ENCODE measurements around the gene CSPG4. TPM values are rescaled to one million over a fixed set of nuclear protein-coding genes. Genes with fewer than 3 reads are reported as not detected.
A peak's percentile ranks its signal among the peaks of the same experiment; 100 is the strongest.

The CSPG4 gene
- total and polyA plus RNA-seq, 2 of the 4 experiments (the other 2 are of a cell fraction): 12.4 to 28.4 TPM

DNA sequence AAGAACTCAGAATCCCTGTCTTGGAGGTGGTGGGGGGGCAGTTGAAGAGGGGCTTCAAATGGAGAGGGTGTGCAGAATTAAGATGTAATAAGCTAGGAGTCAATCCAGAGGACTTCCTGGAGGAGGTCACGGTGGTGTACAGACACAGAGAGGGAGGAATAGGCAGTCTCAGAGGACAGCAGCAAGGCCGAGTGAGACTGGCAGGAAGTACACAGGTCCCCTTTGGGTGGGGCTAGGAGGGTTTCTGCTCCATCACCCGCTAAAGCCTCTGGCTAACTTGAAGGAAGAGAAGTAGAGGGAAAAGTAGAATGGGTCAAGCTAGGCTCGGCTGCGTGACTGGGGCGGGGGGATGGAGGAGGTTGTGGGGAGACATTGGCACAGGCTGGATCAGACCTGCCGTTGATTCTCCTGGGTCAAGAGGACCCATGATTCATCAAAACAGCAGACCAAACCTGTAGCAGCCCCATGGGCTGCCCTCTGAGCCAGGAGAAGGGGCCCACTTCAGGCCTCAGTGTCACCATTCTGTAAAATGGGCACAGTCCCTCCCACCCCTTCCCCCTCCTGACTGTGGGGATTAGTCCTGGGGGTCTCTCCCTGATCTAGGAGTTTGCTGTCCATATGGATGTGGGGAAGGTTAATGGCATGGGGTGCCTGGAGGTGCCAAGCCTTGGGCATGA, 16.9 kb downstream of the CSPG4 start:
- ChIA-PET POLR2A (ENCODE audit: unreplicated experiment) (no interaction called here), CTCF (no interaction called here)
- in situ Hi-C loops (cut with MboI; ENCODE audit: low sequenced_read_pairs) (no loop called here), intact Hi-C loops (cut with micrococcal nuclease) (loop anchor here (2.0 kb wide), 2 partner anchors 37 to 107 kb away; no protein-coding TSS in a partner anchor), dilution Hi-C loops (cut with HindIII; ENCODE audit: low sequenced_read_pairs, unreplicated experiment) (no loop called here)
- H3K9me1 ChIP-seq (ENCODE audit: insufficient read depth, low read length): peaks cover 6% of the 10 kb centered on the region
- ATAC-seq (ENCODE audit: low read depth) (no peak), DNase-seq (no peak)
- peak overlapping the region; percentile 66 for H2BK120ac ChIP-seq (ENCODE audit: low read depth, low read length)
- H3K9me3 ChIP-seq (ENCODE audit: control insufficient read depth, insufficient read depth, low read length): no peaks in the 10 kb centered on the region
- WGBS, 2 experiments (ENCODE audit: extremely low coverage in 2 of 2, insufficient read length in 1 of 2): 80% methylated on average over 1 of the region's 7 CpGs; no CpG with 5 or more reads in 1 of the 2 experiments
- H4K5ac ChIP-seq (ENCODE audit: low read depth, low read length): no peak overlapping the region
- peak overlapping the region; percentile 59; the same call in 2 of the 3 replicates for H2BK15ac ChIP-seq (ENCODE audit: low read depth, low read length)
- no peak overlapping the region for H3K4me3 ChIP-seq (ENCODE audit: insufficient read depth, low read depth, low read length)
- no peak overlapping the region for H3K23ac ChIP-seq (ENCODE audit: low read depth, low read length)
- H3K27ac ChIP-seq (ENCODE audit: insufficient read depth, low read length): no peak overlapping the region
- peaks cover 11 to 64% of the 10 kb centered on the region in 2 experiments for H3K79me1 ChIP-seq (ENCODE audit: low read depth in 1 of 2, low read length in 2 of 2)
- H3K4me2 ChIP-seq (ENCODE audit: low read depth, low read length): no peak overlapping the region
- no peak overlapping the region for H3K18ac ChIP-seq (ENCODE audit: low read depth, low read length)
- H2AFZ ChIP-seq (replicated peaks; ENCODE audit: low read length, poor library complexity): no peak overlapping the region
- no TSS peak for BruUV-seq (replicated peaks)
- peak; percentile 51 for TF ChIP-seq RCOR1 (IDR thresholded peaks at IDR 0.05; ENCODE audit: insufficient replicate concordance, low read length)
- TF ChIP-seq RAD21 (IDR thresholded peaks at IDR 0.05; ENCODE audit: low read length): no peak
- TF ChIP-seq FOS (IDR thresholded peaks at IDR 0.05; ENCODE audit: low read depth, low read length): no peak
- no peak for TF ChIP-seq NFE2L2 (IDR thresholded peaks at IDR 0.05; ENCODE audit: low read depth, low read length)
- peak overlapping the region in 1 of 2 experiments; percentile 56; a peak in 2 of 4 replicates for H4K8ac ChIP-seq (ENCODE audit: low read depth in 2 of 2, low read length in 2 of 2)
- peaks cover 2% of the 10 kb centered on the region; the same call in 1 of the 2 replicates for H3K36me3 ChIP-seq (ENCODE audit: control insufficient read depth, insufficient read depth, low read length)
- H3K9ac ChIP-seq (ENCODE audit: low read depth, low read length): no peak overlapping the region
- H4K20me1 ChIP-seq (ENCODE audit: insufficient read depth, low read length): peaks cover 8% of the 10 kb centered on the region; the same call in 1 of the 2 replicates
- H3K4ac ChIP-seq (ENCODE audit: low read depth, low read length): peak overlapping the region; percentile 64
- peak overlapping the region; percentile 58; the same call in 1 of the 2 replicates for H3K14ac ChIP-seq (replicated peaks; ENCODE audit: low read depth, low read length)
- no peak overlapping the region for H2BK20ac ChIP-seq (ENCODE audit: low read depth, low read length)
- H2AK9ac ChIP-seq (replicated peaks; ENCODE audit: low read depth, low read length, poor library complexity): peak overlapping the region; percentile 84
- H2BK5ac ChIP-seq (ENCODE audit: low read depth, low read length, poor library complexity, severe bottlenecking): peak overlapping the region; percentile 68
- peaks cover 34% of the 10 kb centered on the region for H3K4me1 ChIP-seq (ENCODE audit: control insufficient read depth, insufficient read depth, low read length)
- H4K91ac ChIP-seq (ENCODE audit: insufficient read depth, low read depth, low read length): peak overlapping the region; percentile 33; the same call in 1 of the 2 replicates
- H2AK5ac ChIP-seq (ENCODE audit: low read depth, low read length): peak overlapping the region; percentile 95
- H3K27me3 ChIP-seq (ENCODE audit: control insufficient read depth, insufficient read depth, low read length): no peaks in the 10 kb centered on the region
- H3K56ac ChIP-seq (ENCODE audit: extremely low read depth, insufficient read depth, low read length): 0 out of 2 replicates have a peak overlapping the region, but pooled peaks have one; percentile 3

Measured in IMR-90 (cell line).